ENCODE data around the gene VIPAS39. TPM values are rescaled to one million over a fixed set of nuclear protein-coding genes. Genes with fewer than 3 reads are reported as not detected.

Gene VIPAS39
- polyA plus RNA-seq, 1 experiment: 31.3 TPM

DNA sequence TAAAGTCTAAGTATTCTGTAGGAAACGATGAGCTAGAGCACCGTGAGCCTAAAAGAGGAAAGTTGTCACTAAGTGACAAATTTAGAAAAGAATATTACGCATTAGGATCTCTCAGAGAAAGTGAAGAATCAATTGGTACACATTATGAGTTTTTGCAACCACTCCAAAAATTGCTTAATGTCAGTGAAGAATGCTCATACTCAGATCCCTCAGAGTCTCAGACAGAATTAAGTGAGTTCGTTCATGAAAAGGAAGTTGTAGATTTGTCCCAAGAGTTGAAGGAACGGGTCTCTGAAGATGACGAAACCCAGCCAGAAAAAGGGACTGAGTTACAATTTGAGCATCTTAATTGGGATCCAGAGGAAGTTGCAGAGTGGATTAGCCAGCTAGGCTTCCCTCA lies 78.7 kb downstream of the VIPAS39 start:
- CTCF ChIA-PET: no interaction called here

DNA sequence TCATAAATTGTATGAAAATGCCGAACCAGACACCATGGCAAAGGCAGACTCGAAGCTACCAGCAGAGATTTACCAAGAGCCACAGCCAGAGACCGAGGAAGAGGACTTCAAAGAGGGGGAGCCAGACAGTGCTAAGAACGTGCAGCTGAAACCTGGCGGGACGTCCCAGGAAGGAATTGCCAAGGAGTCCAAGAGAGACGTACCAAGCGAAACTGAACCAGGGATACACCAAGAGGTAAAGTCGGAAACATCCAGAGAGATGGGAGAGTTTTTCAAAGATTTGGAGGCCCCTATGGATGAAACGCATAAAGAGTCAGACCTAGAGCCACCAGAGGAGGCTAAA lies 79.9 kb downstream of the VIPAS39 start:
- no peak for DNase-seq (ENCODE audit: low read depth)
- peak overlapping the region; percentile 86 for H3K4me3 ChIP-seq (ENCODE audit: low read depth, low read length)
- TF ChIP-seq, protein P1, sequence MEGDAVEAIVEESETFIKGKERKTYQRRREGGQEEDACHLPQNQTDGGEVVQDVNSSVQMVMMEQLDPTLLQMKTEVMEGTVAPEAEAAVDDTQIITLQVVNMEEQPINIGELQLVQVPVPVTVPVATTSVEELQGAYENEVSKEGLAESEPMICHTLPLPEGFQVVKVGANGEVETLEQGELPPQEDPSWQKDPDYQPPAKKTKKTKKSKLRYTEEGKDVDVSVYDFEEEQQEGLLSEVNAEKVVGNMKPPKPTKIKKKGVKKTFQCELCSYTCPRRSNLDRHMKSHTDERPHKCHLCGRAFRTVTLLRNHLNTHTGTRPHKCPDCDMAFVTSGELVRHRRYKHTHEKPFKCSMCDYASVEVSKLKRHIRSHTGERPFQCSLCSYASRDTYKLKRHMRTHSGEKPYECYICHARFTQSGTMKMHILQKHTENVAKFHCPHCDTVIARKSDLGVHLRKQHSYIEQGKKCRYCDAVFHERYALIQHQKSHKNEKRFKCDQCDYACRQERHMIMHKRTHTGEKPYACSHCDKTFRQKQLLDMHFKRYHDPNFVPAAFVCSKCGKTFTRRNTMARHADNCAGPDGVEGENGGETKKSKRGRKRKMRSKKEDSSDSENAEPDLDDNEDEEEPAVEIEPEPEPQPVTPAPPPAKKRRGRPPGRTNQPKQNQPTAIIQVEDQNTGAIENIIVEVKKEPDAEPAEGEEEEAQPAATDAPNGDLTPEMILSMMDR (IDR thresholded peaks at IDR 0.05; ENCODE audit: insufficient read depth, low read depth, low read length): no peak
- no peaks in the 10 kb centered on the region for H3K27me3 ChIP-seq (ENCODE audit: control insufficient read depth, insufficient read depth, low read length)
- CTCF ChIA-PET: interaction anchor here (0.7 to 0.8 kb wide), 2 partner anchors 53 to 160 kb away, joined by 3 to 4 read pairs; no protein-coding TSS in a partner anchor
- POLR2A ChIA-PET: no interaction called here
- no peaks in the 10 kb centered on the region for H3K36me3 ChIP-seq (ENCODE audit: control insufficient read depth, insufficient read depth, low read length)

More for the DNA sequence above, 78.7 kb downstream of the VIPAS39 start:
- no peaks in the 10 kb centered on the region for H3K27me3 ChIP-seq (ENCODE audit: control insufficient read depth, insufficient read depth, low read length)
- H3K36me3 ChIP-seq (ENCODE audit: control insufficient read depth, insufficient read depth, low read length): no peaks in the 10 kb centered on the region
- TF ChIP-seq, protein P1 (IDR thresholded peaks at IDR 0.05; ENCODE audit: insufficient read depth, low read depth, low read length): no peak
- no peak for DNase-seq (ENCODE audit: low read depth)
- H3K4me3 ChIP-seq (ENCODE audit: low read depth, low read length): no peak overlapping the region
- POLR2A ChIA-PET: no interaction called here

DNA sequence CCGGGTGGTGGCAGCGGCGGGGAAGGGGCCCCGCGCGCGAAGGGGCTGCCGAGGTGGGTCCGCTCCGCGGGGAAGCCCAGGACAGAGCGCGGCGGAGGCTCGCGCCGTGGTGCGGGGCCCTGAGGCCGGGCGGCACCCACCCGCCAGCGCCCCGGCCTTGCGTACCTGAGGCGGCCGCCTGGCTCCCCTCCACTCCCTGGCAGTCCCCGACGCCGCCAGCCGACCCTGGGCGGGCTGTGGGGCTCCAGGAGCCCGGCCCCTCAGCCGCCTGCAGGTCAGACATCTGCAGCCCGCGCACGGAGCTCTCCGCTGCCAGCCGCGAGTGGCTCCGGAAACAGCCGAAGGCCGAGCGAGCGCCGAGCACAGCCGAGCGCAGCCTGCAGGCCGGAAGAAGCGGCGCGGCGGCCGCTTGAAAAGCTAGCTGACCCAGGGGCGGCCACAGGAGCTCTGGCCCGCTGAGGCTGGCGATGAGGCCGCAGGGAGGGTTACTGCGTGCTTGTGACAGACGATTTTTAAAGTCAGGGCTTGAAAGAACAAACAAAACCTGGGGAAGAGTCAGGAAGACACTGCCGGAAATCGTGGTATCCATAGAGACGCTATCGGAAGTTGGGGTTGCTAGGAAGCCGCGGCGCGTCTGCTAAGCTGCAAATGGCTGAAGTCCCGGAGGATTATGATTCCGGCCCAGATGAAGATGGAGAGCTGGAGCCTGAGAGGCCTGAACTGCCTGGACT lies 80.5 kb downstream of the VIPAS39 start, which contains the start of the genes SAMD15 and TMED8:
SAMD15 (plus strand) TSS at position 609 of the 731 bp plus-strand sequence; CDS start at position 649, 40 bp downstream.
TMED8 (minus strand) TSS at position 324 of the 731 bp plus-strand sequence; CDS start at position 283, 41 bp downstream.
- no peaks in the 10 kb centered on the region for H3K36me3 ChIP-seq (ENCODE audit: control insufficient read depth, insufficient read depth, low read length)
- DNase-seq (ENCODE audit: low read depth): peak; percentile 47
- no peaks in the 10 kb centered on the region for H3K27me3 ChIP-seq (ENCODE audit: control insufficient read depth, insufficient read depth, low read length)
- H3K4me3 ChIP-seq (ENCODE audit: low read depth, low read length): peak within 1 kb of the TSS; percentile 86
- ChIA-PET CTCF (interaction anchor here (0.7 to 0.8 kb wide), 2 partner anchors 53 to 160 kb away, joined by 3 to 4 read pairs; no protein-coding TSS in a partner anchor), POLR2A (interaction anchor here (0.6 kb wide), 1 partner anchor 69 kb away, joined by 6 read pairs; no protein-coding TSS in a partner anchor)
- TF ChIP-seq, protein P1 (IDR thresholded peaks at IDR 0.05; ENCODE audit: insufficient read depth, low read depth, low read length): peak; percentile 45

Small RNA genes within 50 kb of the gene (small RNA-seq; reads per million reads assigned to genes)
- not detected for gene RF00404 (ENCODE audit: insufficient read length, low read depth, low replicate concordance)

Other genes starting within 250 kb of the VIPAS39 start
- gene NGB, start 186.4 kb downstream of the VIPAS39 start, polyA plus RNA-seq (2011; rRNA removed): 0.05 TPM in 1 of 2 replicates, not detected in the other
- gene POMT2, start 136.7 kb downstream of the VIPAS39 start, polyA plus RNA-seq (2011; rRNA removed): 17.4 and 23.3 TPM in 2 replicates
- gene GSTZ1, start 136.6 kb downstream of the VIPAS39 start, polyA plus RNA-seq (2011; rRNA removed): 18.9 and 31.5 TPM in 2 replicates
- gene TMED8, start 80.5 kb downstream of the VIPAS39 start, polyA plus RNA-seq (2011; rRNA removed): 4.2 and 6.6 TPM in 2 replicates
- 0.34 and 1.4 TPM in 2 replicates for gene SAMD15, start 80.2 kb downstream of the VIPAS39 start, polyA plus RNA-seq (2011; rRNA removed)
- gene NOXRED1, start 34.1 kb downstream of the VIPAS39 start, polyA plus RNA-seq (2011; rRNA removed): 0.16 and 0.18 TPM in 2 replicates
- gene AHSA1, start 492 bp upstream of the VIPAS39 start, polyA plus RNA-seq (2011; rRNA removed): 90.1 and 126 TPM in 2 replicates
- gene ISM2, start 41.2 kb upstream of the VIPAS39 start, polyA plus RNA-seq (2011; rRNA removed): 0.07 TPM in 2 replicates
- gene SPTLC2, start 159.0 kb upstream of the VIPAS39 start, polyA plus RNA-seq (2011; rRNA removed): 38.3 and 43.8 TPM in 2 replicates